Stomach smooth muscle (tissue), 2 donors: ENCODE results near the gene GHITM.

ENCODE experiments used
- H3K27ac ChIP-seq: one replicate; pipeline ENCODE4 v1.7.0; 2013; ENCODE audit warnings: mild to moderate bottlenecking, low read length, inconsistent platforms
- H3K27me3 ChIP-seq, 2 donors: one replicate each; pipeline ENCODE4 v1.7.0; 2013; ENCODE audit warnings: low read length in 2 of 2; ENCODE audit not compliant: insufficient read depth in 2 of 2, control insufficient read depth in 1 of 2
- H3K36me3 ChIP-seq, 2 donors: one replicate each; pipeline ENCODE4 v1.7.0; 2013; ENCODE audit warnings: low read length in 2 of 2; ENCODE audit not compliant: control insufficient read depth in 2 of 2, insufficient read depth in 2 of 2
- H3K4me1 ChIP-seq: one replicate; pipeline ENCODE4 v1.7.0; 2013; ENCODE audit warnings: low read length; ENCODE audit not compliant: control insufficient read depth, insufficient read depth
- H3K4me3 ChIP-seq, 2 donors: one replicate each; pipeline ENCODE4 v1.7.0; 2013; ENCODE audit warnings: low read length in 2 of 2
- H3K9ac ChIP-seq, 2 donors: one replicate each; pipeline ENCODE4 v1.7.0; 2013; ENCODE audit warnings: low read length in 2 of 2, mild to moderate bottlenecking in 1 of 2
- H3K9me3 ChIP-seq, 2 donors: one replicate each; pipeline ENCODE4 v1.7.0; 2013; ENCODE audit warnings: low read length in 2 of 2; ENCODE audit not compliant: control insufficient read depth in 2 of 2
- donor health status: healthy.
- donor health status: Pancreatic carcinoma.

Gene GHITM

GRCh38 chr10:84201244-84201606 is 61.9 kb downstream of the GHITM start:
- Histone ChIP-seq H3K4me1 (peaks cover 14% of the 10 kb centered on the region), H3K27ac (no peak overlapping the region), H3K9ac (no peak overlapping the region), H3K9me3 (no peaks in the 10 kb centered on the region), H3K4me3 (no peak overlapping the region), H3K27me3 (peaks cover 0 to 2% of the 10 kb centered on the region in 2 donors), H3K36me3 (no peaks in the 10 kb centered on the region)

GRCh38 chr10:84201682-84202081 is 62.4 kb downstream of the GHITM start:
- H3K36me3 ChIP-seq, result no peaks in the 10 kb centered on the region

GRCh38 chr10:84202349-84202748 is 63.0 kb downstream of the GHITM start:
- Histone ChIP-seq H3K27ac (no peak overlapping the region), H3K27me3 (peaks cover 3 to 5% of the 10 kb centered on the region in 2 donors), H3K4me3 (no peak overlapping the region), H3K36me3 (no peaks in the 10 kb centered on the region), H3K9ac (no peak overlapping the region), H3K4me1 (peaks cover 4% of the 10 kb centered on the region), H3K9me3 (no peaks in the 10 kb centered on the region)

More at GRCh38 chr10:84201682-84202081, 62.4 kb downstream of the GHITM start:
- H3K4me1 ChIP-seq, result peaks cover 11% of the 10 kb centered on the region
- H3K9ac ChIP-seq, result no peak overlapping the region
- no peaks in the 10 kb centered on the region for H3K9me3 ChIP-seq
- no peak overlapping the region for H3K27ac ChIP-seq
- peaks cover under 1 to 2% of the 10 kb centered on the region in 2 donors for H3K27me3 ChIP-seq
- H3K4me3 ChIP-seq, result no peak overlapping the region
